ENCODE measurements around the gene RUFY1.
"Not testable (repeated sequence)": the region's sequence is repeated elsewhere in the genome, so short reads cannot be mapped to it uniquely, and the experiment has no call there.

RUFY1 gene

GRCh38 chr5:179633501-179634369 is 83.4 kb downstream of the RUFY1 start:
- H3K4me2 ChIP-seq (ENCODE audit: low read length); H3K23ac ChIP-seq (ENCODE audit: low read length); H2AK5ac ChIP-seq (ENCODE audit: low read length); H3K79me1 ChIP-seq (ENCODE audit: low read length); H3K27ac ChIP-seq (ENCODE audit: low read depth, low read length); H2BK120ac ChIP-seq (ENCODE audit: low read depth, low read length); H3K79me2 ChIP-seq (ENCODE audit: control insufficient read depth, insufficient read depth, low read length); H3K9ac ChIP-seq (ENCODE audit: low read length); H2BK5ac ChIP-seq (ENCODE audit: low read length); H3K4me1 ChIP-seq (ENCODE audit: control insufficient read depth, low read depth, low read length); H3K27me3 ChIP-seq (ENCODE audit: insufficient read depth, low read length, poor library complexity); H3K18ac ChIP-seq (ENCODE audit: low read length); DNase-seq; H3K36me3 ChIP-seq (ENCODE audit: control insufficient read depth, insufficient read depth, low read length); H4K8ac ChIP-seq (ENCODE audit: low read depth, low read length); H4K5ac ChIP-seq (ENCODE audit: low read length); H3K56ac ChIP-seq (ENCODE audit: low read length); H3K4me3 ChIP-seq (ENCODE audit: low read length); H3K4ac ChIP-seq (ENCODE audit: low read depth, low read length); H2BK15ac ChIP-seq (replicated peaks; ENCODE audit: low read depth): not testable (repeated sequence)
- no CpG with 5 or more reads among the region's 38 CpGs for WGBS (ENCODE audit: extremely low coverage, insufficient coverage, low lambda C conversion rate)

- not testable (repeated sequence) for H3K4me1 ChIP-seq (ENCODE audit: control insufficient read depth, low read depth, low read length); H3K56ac ChIP-seq (ENCODE audit: low read length); H2AK5ac ChIP-seq (ENCODE audit: low read length); H3K23ac ChIP-seq (ENCODE audit: low read length); H3K4me2 ChIP-seq (ENCODE audit: low read length); H2BK15ac ChIP-seq (replicated peaks; ENCODE audit: low read depth); H3K18ac ChIP-seq (ENCODE audit: low read length); H3K9ac ChIP-seq (ENCODE audit: low read length); H2BK120ac ChIP-seq (ENCODE audit: low read depth, low read length); H3K4me3 ChIP-seq (ENCODE audit: low read length); H3K27ac ChIP-seq (ENCODE audit: low read depth, low read length); H3K79me1 ChIP-seq (ENCODE audit: low read length); H2BK5ac ChIP-seq (ENCODE audit: low read length); H4K5ac ChIP-seq (ENCODE audit: low read length); H3K27me3 ChIP-seq (ENCODE audit: insufficient read depth, low read length, poor library complexity); H3K79me2 ChIP-seq (ENCODE audit: control insufficient read depth, insufficient read depth, low read length); H4K8ac ChIP-seq (ENCODE audit: low read depth, low read length); H3K36me3 ChIP-seq (ENCODE audit: control insufficient read depth, insufficient read depth, low read length); H3K4ac ChIP-seq (ENCODE audit: low read depth, low read length); DNase-seq
- no CpG with 5 or more reads among the region's 49 CpGs for WGBS (ENCODE audit: extremely low coverage, insufficient coverage, low lambda C conversion rate)
Observed at GRCh38 chr5:179634370-179635172, 84.2 kb downstream of the RUFY1 start.

GRCh38 chr5:179639296-179639695 is 88.9 kb downstream of the RUFY1 start:
- H2BK5ac ChIP-seq (ENCODE audit: low read length); H4K8ac ChIP-seq (ENCODE audit: low read depth, low read length); H2AK5ac ChIP-seq (ENCODE audit: low read length); H3K9ac ChIP-seq (ENCODE audit: low read length); H4K5ac ChIP-seq (ENCODE audit: low read length); H3K27ac ChIP-seq (ENCODE audit: low read depth, low read length); H3K18ac ChIP-seq (ENCODE audit: low read length); H3K79me2 ChIP-seq (ENCODE audit: control insufficient read depth, insufficient read depth, low read length); H3K4ac ChIP-seq (ENCODE audit: low read depth, low read length); DNase-seq; H3K36me3 ChIP-seq (ENCODE audit: control insufficient read depth, insufficient read depth, low read length); H3K4me2 ChIP-seq (ENCODE audit: low read length); H2BK15ac ChIP-seq (replicated peaks; ENCODE audit: low read depth); H3K27me3 ChIP-seq (ENCODE audit: insufficient read depth, low read length, poor library complexity); H3K23ac ChIP-seq (ENCODE audit: low read length); H3K4me3 ChIP-seq (ENCODE audit: low read length); H3K56ac ChIP-seq (ENCODE audit: low read length); H2BK120ac ChIP-seq (ENCODE audit: low read depth, low read length); H3K79me1 ChIP-seq (ENCODE audit: low read length); H3K4me1 ChIP-seq (ENCODE audit: control insufficient read depth, low read depth, low read length): not testable (repeated sequence)
- WGBS (ENCODE audit: extremely low coverage, insufficient coverage, low lambda C conversion rate) = no CpG with 5 or more reads among the region's 11 CpGs

- not testable (repeated sequence) for H4K8ac ChIP-seq (ENCODE audit: low read depth, low read length); H3K79me2 ChIP-seq (ENCODE audit: control insufficient read depth, insufficient read depth, low read length); H3K23ac ChIP-seq (ENCODE audit: low read length); H3K27ac ChIP-seq (ENCODE audit: low read depth, low read length); H3K4me2 ChIP-seq (ENCODE audit: low read length); H3K4ac ChIP-seq (ENCODE audit: low read depth, low read length); H3K36me3 ChIP-seq (ENCODE audit: control insufficient read depth, insufficient read depth, low read length); DNase-seq; H2BK15ac ChIP-seq (replicated peaks; ENCODE audit: low read depth); H3K18ac ChIP-seq (ENCODE audit: low read length); H3K4me1 ChIP-seq (ENCODE audit: control insufficient read depth, low read depth, low read length); H3K56ac ChIP-seq (ENCODE audit: low read length); H4K5ac ChIP-seq (ENCODE audit: low read length); H2BK5ac ChIP-seq (ENCODE audit: low read length); H3K9ac ChIP-seq (ENCODE audit: low read length); H3K4me3 ChIP-seq (ENCODE audit: low read length); H2BK120ac ChIP-seq (ENCODE audit: low read depth, low read length); H3K27me3 ChIP-seq (ENCODE audit: insufficient read depth, low read length, poor library complexity); H2AK5ac ChIP-seq (ENCODE audit: low read length); H3K79me1 ChIP-seq (ENCODE audit: low read length)
- no CpG with 5 or more reads among the region's 4 CpGs for WGBS (ENCODE audit: extremely low coverage, insufficient coverage, low lambda C conversion rate)
Observed at GRCh38 chr5:179641745-179642144, 91.4 kb downstream of the RUFY1 start.

DNA sequence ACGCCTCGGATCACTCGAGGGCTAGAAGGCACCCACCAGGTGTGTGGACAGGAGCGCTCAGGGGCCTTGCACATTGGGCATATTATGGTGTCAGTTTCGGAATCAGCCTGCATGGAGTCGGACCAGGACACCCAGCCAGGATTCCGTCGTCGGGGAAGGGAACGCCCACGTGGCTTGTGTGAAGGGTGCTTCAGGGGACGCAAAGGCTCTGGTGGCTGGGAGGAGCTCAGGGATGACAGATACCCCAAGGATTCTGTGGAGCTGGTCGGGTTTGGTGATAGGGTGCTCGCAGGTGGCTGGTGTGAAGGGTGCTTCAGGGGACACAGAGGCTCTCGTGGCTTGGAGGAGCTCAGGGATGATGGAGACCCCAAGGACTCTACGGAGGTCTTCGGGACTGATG is 92.3 kb downstream of the RUFY1 start:
- WGBS (ENCODE audit: extremely low coverage, insufficient coverage, low lambda C conversion rate) = no CpG with 5 or more reads among the region's 17 CpGs
- not testable (repeated sequence) for H3K27me3 ChIP-seq (ENCODE audit: insufficient read depth, low read length, poor library complexity); H4K8ac ChIP-seq (ENCODE audit: low read depth, low read length); H3K4ac ChIP-seq (ENCODE audit: low read depth, low read length); H2AK5ac ChIP-seq (ENCODE audit: low read length); H4K5ac ChIP-seq (ENCODE audit: low read length); H2BK5ac ChIP-seq (ENCODE audit: low read length); H3K56ac ChIP-seq (ENCODE audit: low read length); DNase-seq; H3K4me1 ChIP-seq (ENCODE audit: control insufficient read depth, low read depth, low read length); H3K79me1 ChIP-seq (ENCODE audit: low read length); H3K27ac ChIP-seq (ENCODE audit: low read depth, low read length); H3K79me2 ChIP-seq (ENCODE audit: control insufficient read depth, insufficient read depth, low read length); H3K36me3 ChIP-seq (ENCODE audit: control insufficient read depth, insufficient read depth, low read length); H3K9ac ChIP-seq (ENCODE audit: low read length); H2BK120ac ChIP-seq (ENCODE audit: low read depth, low read length); H3K4me2 ChIP-seq (ENCODE audit: low read length); H3K18ac ChIP-seq (ENCODE audit: low read length); H3K23ac ChIP-seq (ENCODE audit: low read length); H2BK15ac ChIP-seq (replicated peaks; ENCODE audit: low read depth); H3K4me3 ChIP-seq (ENCODE audit: low read length)

All from mesendoderm (in vitro differentiated cells).